DOHH2 (cell line): ENCODE results near the gene PARP14.

Experiments
- H3F3A ChIP-seq: fragments of 200-600 bp; sonication (generic), shearing (Covaris generic); 2 replicates; pipeline ENCODE4 v1.6.0; 2016; ENCODE audit warnings: antibody characterized with exemption, mild to moderate bottlenecking; ENCODE audit not compliant: control insufficient read depth, insufficient read depth
- H3K27ac ChIP-seq: fragments of 200-600 bp; sonication (generic); 2 replicates; pipeline ENCODE4 v1.5.1; 2014; ENCODE audit warnings: low read depth, mild to moderate bottlenecking, low read length, moderate library complexity
- H3K27me3 ChIP-seq: fragments of 200-600 bp; sonication (generic); 2 replicates; pipeline ENCODE4 v1.6.1; 2014; ENCODE audit warnings: mild to moderate bottlenecking, low read length, mixed read lengths; ENCODE audit not compliant: control insufficient read depth
- H3K36me3 ChIP-seq: fragments of 200-600 bp; sonication (generic); 2 replicates; pipeline ENCODE4 v1.6.1; 2014; ENCODE audit warnings: mild to moderate bottlenecking, low read length, moderate library complexity, mixed read lengths; ENCODE audit not compliant: control insufficient read depth
- H3K4me1 ChIP-seq: fragments of 200-600 bp; sonication (generic); 2 replicates; pipeline ENCODE4 v1.6.1; 2014; ENCODE audit warnings: mild to moderate bottlenecking, low read length, mixed read lengths; ENCODE audit not compliant: control insufficient read depth
- H3K4me2 ChIP-seq: fragments of 200-600 bp; sonication (generic); 2 replicates; pipeline ENCODE4 v1.6.0; 2014; ENCODE audit warnings: mild to moderate bottlenecking, low read length, moderate library complexity
- H3K4me3 ChIP-seq: fragments of 200-600 bp; sonication (generic); 2 replicates; pipeline ENCODE4 v1.5.1; 2014; ENCODE audit warnings: mild to moderate bottlenecking, low read length, mixed read lengths
- H3K79me2 ChIP-seq: fragments of 200-600 bp; sonication (generic); 2 replicates; pipeline ENCODE4 v1.6.1; 2014; ENCODE audit warnings: mild to moderate bottlenecking, low read length, mixed read lengths; ENCODE audit not compliant: control insufficient read depth
- H3K9me2 ChIP-seq: fragments of 200-600 bp; sonication (generic); replicated peaks from 2 replicates; pipeline ENCODE4 v1.6.1; 2014; ENCODE audit warnings: mild to moderate bottlenecking, low read length, mixed read lengths; ENCODE audit not compliant: control insufficient read depth
- H3K9me3 ChIP-seq: fragments of 200-600 bp; sonication (generic); 2 replicates; pipeline ENCODE4 v1.6.1; 2014; ENCODE audit warnings: antibody characterized with exemption, low read length, mixed read lengths; ENCODE audit not compliant: control insufficient read depth, insufficient read depth
- H4K20me1 ChIP-seq: fragments of 200-600 bp; sonication (generic); 2 replicates; pipeline ENCODE4 v1.6.0; 2014; ENCODE audit warnings: low read depth, mild to moderate bottlenecking, antibody characterized with exemption, low read length, moderate library complexity; ENCODE audit not compliant: control insufficient read depth, insufficient read depth
- CTCF ChIP-seq: fragments of 200-600 bp; sonication (generic); IDR thresholded peaks from one replicate; pipeline ENCODE4 v1.5.1; 2014; ENCODE audit warnings: antibody characterized with exemption, mild to moderate bottlenecking, low read depth, low read length; ENCODE audit not compliant: poor library complexity, severe bottlenecking
- EZH2phosphoT487 ChIP-seq: fragments of 200-600 bp; sonication (generic); IDR thresholded peaks from 2 replicates; pipeline ENCODE4 v1.6.1; 2017; ENCODE audit warnings: borderline replicate concordance, mild to moderate bottlenecking, antibody characterized with exemption, low read length, moderate library complexity, mixed read lengths

PARP14 gene

GRCh38 chr3:122774564-122774963, 93.9 kb downstream of the PARP14 start:
- Histone ChIP-seq H3K9me2 (no peaks in the 10 kb centered on the region), H3K4me1 (peaks cover 15% of the 10 kb centered on the region), H3K4me3 (no peak overlapping the region), H4K20me1 (no peaks in the 10 kb centered on the region), H3K27ac (no peak overlapping the region), H3K27me3 (no peaks in the 10 kb centered on the region), H3K79me2 (no peaks in the 10 kb centered on the region), H3K36me3 (no peaks in the 10 kb centered on the region; the same call in 1 of the 2 replicates), H3K9me3 (no peaks in the 10 kb centered on the region), H3F3A (no peaks in the 10 kb centered on the region), H3K4me2 (no peak overlapping the region)
- TF ChIP-seq EZH2phosphoT487 (no peak), CTCF (no peak)

- H3K4me2 ChIP-seq, result no peak overlapping the region
- no peaks in the 10 kb centered on the region for H3K36me3 ChIP-seq
- no peaks in the 10 kb centered on the region for H3K9me2 ChIP-seq
- no peaks in the 10 kb centered on the region for H4K20me1 ChIP-seq
- H3K4me1 ChIP-seq, result peaks cover 15% of the 10 kb centered on the region
- TF ChIP-seq EZH2phosphoT487 (no peak), CTCF (no peak)
- no peak overlapping the region for H3K4me3 ChIP-seq
- H3F3A ChIP-seq, result no peaks in the 10 kb centered on the region
- no peaks in the 10 kb centered on the region for H3K27me3 ChIP-seq
- H3K79me2 ChIP-seq, result no peaks in the 10 kb centered on the region
- H3K9me3 ChIP-seq, result no peaks in the 10 kb centered on the region
- H3K27ac ChIP-seq, result no peak overlapping the region
Measured at GRCh38 chr3:122776675-122777468, 96.2 kb downstream of the PARP14 start.

GRCh38 chr3:122777563-122777962, 96.9 kb downstream of the PARP14 start:
- H3F3A ChIP-seq, result no peaks in the 10 kb centered on the region
- no peaks in the 10 kb centered on the region for H3K79me2 ChIP-seq
- no peak overlapping the region for H3K4me2 ChIP-seq
- no peaks in the 10 kb centered on the region for H3K27me3 ChIP-seq
- H3K9me2 ChIP-seq, result no peaks in the 10 kb centered on the region
- TF ChIP-seq EZH2phosphoT487 (no peak), CTCF (no peak)
- H3K9me3 ChIP-seq, result no peaks in the 10 kb centered on the region
- H4K20me1 ChIP-seq, result no peaks in the 10 kb centered on the region
- H3K4me1 ChIP-seq, result peaks cover 15% of the 10 kb centered on the region
- H3K4me3 ChIP-seq, result no peak overlapping the region
- H3K36me3 ChIP-seq, result no peaks in the 10 kb centered on the region
- H3K27ac ChIP-seq, result no peak overlapping the region
